Stimulated activated CD8-positive, alpha-beta memory T cell treated with anti-CD3 and anti-CD28 coated beads, Interleukin-15, amount 100 ng/mL, for 24 hours (primary cell): ENCODE measurements around the gene SPDYE17.
"Not testable (repeated sequence)": the region's sequence is repeated elsewhere in the genome, so short reads cannot be mapped to it uniquely, and the experiment has no call there.

Experiments used
- DNase-seq: peaks from one replicate; pipeline ENCODE4 v3.0.0-alpha.2; 2020; ENCODE audit warnings: low read depth

The SPDYE17 gene

DNA sequence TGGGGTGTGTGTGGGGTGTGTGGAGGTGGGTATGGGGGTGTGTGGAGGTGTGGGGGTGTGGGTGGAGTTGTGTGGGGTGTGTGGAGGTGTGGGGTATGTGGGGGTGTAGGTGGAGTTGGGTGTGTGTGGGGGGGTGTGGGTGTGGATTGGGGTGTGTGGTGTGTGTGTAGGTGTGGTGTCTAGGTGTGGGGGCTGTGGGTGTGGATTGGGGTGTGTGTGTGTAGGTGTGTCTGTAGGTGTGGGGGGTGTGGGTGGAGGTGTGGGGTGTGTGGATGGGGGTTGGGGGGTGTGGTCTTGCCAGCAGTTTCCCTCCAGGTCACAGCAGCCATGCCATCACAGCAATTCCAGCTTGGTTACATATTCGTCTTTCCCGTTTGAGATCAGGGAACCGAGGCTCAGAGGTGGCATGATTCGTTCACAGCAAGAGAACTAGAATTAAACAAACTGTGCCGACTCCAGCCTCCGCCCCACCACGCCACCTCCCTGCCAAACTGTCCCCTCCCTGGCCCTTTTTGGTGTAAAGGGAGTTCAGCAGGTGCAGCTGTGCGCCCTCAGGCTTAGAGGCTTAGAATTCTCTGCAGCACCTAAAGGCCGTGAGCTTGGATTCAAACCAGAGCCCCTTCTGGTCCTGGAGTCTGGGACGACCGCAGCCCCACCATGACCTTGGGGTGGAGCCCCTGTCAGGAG is 33.3 kb downstream of the SPDYE17 start:
- DNase-seq = not testable (repeated sequence)

- DNase-seq = no peak
These were observed 33.9 kb downstream of the SPDYE17 start for GRCh38 chr7:76998285-76998589.

DNA sequence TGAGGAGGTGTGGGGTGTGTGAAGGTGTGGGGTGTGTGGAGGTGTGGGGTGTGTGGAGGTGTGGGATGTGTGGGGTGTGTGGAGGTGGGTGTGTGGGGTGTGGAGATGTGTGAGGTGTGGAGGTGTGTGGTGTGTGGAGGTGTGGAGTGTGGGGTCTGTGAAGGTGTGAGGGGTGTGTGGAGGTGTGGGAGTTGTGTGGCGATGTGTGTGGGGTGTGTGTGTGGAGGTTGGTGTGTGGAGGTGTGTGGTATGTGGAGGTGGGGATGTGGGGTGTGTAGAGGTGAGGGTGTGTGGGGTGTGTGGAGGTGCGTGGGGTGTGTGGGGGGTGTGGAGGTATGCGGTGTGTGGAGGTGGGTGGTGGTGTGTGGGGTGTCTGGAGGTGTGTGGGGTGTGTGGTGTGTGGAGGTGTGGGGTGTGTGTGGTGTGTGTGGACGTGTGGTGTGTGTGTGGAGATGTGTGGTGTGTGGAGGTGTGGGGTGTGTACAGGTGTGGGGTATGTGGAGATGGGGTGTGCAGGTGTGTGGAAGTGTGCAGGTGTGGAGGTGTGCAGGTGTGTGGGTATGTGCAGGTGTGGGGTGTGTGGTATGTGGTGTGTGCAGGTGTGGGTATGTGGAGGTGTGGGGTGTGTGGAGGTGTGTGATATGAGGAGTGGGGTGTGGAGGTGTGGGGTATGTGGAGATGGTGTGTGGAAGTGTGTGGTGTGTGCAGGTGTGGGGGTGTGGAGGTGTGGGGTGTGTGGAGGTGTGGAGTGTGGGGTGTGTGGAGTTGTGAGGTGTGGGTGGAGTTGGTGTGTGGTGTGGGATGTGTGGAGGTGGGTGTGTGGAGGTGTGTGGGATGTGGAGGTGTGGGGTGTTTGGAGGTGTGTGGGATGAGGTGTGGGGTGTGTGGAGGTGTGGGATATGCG is 34.5 kb downstream of the SPDYE17 start:
- DNase-seq = no peak

DNA sequence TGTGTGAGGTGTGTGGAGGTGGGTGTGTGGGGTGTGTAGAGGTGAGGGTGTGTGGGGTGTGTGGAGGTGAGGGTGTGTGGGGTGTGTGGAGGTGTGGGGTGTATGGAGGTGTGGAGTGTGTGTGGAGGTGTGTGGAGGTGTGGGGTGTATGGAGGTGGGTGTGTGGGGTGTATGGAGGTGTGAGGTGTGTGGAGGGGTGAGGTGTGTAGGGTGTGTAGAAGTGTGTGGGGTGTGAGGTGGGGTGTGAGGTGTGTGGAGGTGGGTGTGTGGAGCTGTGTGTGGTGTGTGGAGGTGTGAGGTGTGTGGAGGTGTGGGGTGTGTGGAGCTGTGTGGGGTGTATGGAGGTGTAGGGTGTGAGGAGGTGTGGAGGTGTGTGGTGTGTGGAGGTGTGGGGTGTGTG is 35.2 kb downstream of the SPDYE17 start:
- not testable (repeated sequence) for DNase-seq

DNA sequence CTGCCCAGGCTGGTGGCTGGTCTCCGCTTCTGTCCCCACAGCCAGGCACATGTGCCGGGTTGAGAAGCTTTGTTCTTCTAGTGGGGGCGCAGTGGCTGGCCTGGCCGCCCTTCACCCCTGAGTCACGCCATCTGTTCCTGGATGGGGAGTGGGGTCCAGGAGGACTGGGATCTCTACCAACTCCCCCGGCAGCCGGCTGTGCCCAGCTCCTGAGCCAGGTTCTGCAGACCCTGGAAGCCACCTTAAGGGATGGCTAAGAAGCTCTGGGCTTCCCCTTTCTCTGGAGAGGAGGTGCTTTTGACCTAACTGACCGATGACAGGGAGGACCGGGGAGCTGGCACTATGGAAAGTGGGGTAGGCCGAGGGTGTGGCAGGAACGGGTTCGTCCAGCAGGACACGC is 37.9 kb downstream of the SPDYE17 start:
- not testable (repeated sequence) for DNase-seq

GRCh38 chr7:76993831-76994230 is 38.3 kb downstream of the SPDYE17 start:
- not testable (repeated sequence) for DNase-seq

- DNase-seq = not testable (repeated sequence)
These were observed 39.3 kb downstream of the SPDYE17 start for GRCh38 chr7:76992871-76993270.

- DNase-seq = not testable (repeated sequence)
These were observed 40.0 kb downstream of the SPDYE17 start for GRCh38 chr7:76992204-76992603.

DNA sequence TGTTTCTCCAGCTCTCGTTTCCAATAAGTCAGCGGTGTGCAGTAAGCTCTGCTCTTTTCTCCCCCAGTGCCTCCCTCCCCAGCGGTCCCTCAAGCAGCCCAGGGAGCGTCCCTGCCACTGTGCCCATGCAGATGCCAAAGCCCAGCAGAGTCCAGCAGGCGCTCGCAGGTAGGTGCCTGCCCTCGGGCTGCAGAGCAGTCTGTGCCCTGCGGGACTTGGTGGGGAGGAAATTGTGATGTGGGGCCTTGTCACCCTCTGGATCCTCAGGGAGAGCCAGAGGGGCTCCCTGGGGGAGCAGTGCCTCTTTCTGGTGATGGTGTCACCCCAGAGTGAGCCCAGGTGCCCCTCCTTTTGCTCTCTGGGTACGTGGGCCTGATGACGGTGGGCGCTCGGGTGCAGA is 42.0 kb downstream of the SPDYE17 start:
- not testable (repeated sequence) for DNase-seq

DNA sequence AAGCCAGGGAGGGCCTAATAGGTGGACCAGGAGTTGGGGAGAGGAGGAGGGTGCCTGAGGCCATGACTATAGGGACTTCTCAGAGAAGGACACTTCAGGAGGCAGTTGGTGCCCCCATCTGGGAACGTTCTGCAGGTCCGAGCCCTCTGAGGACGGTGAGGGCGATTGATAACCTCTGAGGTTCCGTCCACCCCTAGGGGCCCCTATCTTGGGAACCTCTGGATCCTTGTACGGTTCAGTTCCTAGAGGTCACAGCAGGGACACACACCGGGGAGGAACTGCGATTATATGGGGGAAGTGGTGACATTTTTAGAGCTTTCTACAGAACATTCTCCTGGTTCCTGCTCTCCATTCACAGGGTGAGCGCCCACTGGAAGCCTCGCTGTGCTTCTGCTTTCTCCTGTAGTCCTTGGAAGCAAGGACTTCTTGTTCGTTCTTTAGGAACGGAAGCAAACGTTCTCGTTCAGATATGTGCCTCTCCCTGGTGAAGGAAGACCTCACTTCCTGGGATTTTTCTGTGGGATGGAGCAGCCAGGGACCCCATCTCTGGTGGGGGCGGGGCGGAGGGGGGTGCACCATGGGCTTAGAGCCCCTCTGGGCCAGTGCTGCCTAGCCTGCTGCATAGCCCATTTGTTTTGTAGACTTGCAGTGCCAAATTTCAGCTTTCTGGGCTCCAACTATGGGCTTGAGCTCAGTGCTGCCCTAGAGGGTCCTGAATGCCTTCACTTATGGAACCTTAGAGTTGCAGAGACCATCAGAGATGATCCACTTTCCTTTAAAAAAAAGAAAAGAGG is 46.0 kb downstream of the SPDYE17 start:
- DNase-seq = not testable (repeated sequence)

GRCh38 chr7:76984784-76985136 is 47.4 kb downstream of the SPDYE17 start:
- DNase-seq = not testable (repeated sequence)

- DNase-seq = not testable (repeated sequence)
These were observed 48.0 kb downstream of the SPDYE17 start for GRCh38 chr7:76983937-76984783.

GRCh38 chr7:76983333-76983732 is 48.8 kb downstream of the SPDYE17 start:
- DNase-seq = not testable (repeated sequence)

GRCh38 chr7:76982501-76982900 is 49.7 kb downstream of the SPDYE17 start:
- not testable (repeated sequence) for DNase-seq

DNA sequence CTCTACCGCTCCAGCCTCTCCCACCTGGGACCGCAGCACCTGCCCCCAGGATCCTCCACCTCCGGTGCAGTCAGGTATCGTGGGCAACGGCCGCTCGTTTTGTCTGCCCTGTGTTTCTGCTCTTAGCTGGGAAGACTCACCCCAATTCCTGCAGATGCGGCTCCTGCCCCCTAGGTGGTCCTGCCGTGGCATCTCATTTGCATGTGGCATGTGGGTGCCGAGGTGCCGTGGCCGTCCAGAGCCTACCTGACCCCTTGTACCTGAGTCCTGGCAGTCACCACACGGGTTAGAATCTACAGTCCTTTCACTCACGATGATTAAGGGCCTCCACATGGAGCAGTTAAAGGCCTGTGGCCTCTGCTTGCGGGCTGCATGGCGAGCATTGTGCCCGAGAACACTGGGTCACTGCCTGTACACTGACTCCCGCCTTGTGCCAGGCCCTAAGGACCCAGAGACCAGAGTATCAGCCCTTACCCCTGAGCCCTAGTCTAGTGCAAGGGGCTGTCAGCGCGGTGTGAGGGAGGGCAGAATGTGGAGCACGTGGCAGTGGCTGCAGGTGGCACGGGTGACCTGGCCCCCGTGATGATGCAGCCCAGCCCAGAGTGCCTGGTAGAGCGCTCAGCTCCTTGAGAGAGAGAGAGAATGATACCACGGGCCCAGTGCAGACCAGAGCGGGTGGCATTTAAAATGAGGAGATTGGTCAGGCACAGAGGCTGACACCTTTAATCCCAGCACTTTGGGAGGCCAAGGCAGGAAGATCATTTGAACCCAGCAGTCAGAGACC is 50.8 kb downstream of the SPDYE17 start:
- not testable (repeated sequence) for DNase-seq

GRCh38 chr7:76980576-76980975 is 51.6 kb downstream of the SPDYE17 start:
- DNase-seq = not testable (repeated sequence)

DNA sequence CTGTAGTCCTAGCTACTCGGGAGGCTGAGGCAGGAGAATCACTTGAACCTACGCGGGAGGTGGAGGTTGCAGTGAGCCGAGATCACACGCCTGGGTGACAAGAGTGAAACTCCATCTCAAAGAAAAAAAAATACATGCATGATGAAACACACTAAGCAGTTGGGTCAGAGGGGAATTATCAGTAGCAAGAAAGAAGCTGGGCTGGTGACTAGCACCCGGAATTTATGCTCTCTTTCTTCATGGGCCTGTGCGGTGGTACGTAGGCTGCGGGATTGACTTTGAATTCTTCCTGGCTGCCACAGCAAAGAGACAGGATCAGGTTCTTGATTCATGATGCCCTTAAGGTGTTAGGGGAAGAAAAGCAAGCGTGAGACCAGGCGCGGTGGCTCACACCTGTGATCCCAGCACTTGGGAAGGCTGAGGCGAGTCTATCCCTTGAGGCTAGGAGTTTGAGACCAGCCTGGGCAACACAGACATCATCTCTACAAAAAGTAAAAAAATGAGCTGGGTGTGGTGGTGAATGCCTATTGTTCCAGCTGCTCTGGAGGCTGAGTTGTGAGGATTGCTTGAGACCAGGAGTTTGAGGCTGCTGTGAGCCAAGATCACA is 54.3 kb downstream of the SPDYE17 start:
- DNase-seq = not testable (repeated sequence)

DNA sequence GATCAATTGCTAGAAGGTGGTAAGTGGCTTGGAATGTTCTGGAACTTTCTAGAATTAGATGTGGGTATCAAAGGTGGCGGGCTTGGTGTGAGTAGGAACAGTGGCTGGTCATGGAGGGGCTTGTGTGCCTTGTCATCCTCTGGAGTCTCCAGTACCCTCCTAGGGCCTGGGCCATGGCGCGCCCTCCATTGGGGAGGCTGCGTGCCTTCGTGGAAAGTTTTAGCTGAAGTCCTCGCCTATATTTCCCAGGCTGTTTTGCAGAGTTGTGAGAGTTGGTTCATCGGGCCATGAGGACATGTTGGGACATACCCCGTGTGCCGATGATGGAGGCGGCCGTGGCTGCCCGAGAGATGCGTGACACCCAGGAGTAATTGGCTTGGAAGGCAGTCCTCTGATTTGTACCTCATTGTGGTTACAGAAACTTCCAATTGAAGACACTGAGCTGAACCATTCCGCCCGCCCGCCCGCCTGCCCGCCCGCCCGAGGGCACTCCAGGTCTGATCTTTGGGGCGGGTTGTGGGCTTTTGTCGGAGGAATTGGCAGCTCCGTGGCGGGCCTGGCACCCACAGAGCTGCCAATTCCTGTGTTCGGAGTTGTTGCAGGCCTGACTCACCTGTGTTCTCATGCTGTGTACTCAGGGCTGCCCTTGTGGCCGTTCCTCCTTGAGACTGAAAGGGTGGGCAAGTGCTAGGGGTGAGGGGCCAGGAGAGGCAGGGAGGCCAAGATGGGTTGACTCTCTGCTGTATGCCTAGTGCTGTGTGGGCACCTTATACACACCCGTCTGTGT is 57.2 kb downstream of the SPDYE17 start:
- not testable (repeated sequence) for DNase-seq

DNA sequence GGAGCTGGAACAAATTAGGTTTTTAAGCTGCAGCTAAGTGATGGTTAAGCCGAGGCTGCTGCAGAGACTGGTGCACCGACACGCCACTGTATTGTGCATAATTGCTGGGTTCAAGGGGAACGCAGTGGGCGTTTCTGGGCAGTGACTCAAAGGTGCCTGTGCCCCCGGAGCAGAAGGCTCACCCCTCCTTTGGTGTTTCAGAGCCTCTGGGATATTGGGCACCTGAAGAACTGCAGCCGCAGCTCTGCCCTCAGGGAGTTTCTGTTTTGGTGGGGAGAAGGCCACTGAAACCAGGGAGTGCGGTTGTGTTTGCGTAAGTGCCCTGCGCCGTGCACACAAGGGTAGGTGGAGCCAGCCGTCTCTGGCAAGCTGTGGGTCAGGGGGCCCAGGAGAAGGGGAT is 57.8 kb downstream of the SPDYE17 start:
- DNase-seq = not testable (repeated sequence)
